ENCODE data around the gene TXNL4A.

Gene TXNL4A

DNA sequence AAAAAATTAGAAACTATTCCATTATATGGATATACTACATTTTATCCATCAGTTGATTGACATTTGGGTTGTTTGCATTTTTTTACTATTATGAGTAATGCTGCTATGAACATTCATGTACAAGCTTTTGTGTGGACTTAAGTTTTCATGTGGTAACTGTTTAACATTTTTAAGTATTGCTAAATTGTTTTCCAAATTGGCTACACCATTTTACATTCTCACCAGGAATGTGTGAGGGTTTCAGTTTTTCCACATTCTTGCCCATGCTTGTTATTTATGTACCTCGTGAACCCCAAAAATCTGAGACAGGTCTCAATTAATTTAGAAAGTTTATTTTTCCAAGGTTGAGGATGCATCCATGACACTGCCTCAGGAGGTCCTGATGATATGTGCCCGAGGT lies 3.1 kb upstream of the TXNL4A start:
- no peak for DNase-seq

DNA sequence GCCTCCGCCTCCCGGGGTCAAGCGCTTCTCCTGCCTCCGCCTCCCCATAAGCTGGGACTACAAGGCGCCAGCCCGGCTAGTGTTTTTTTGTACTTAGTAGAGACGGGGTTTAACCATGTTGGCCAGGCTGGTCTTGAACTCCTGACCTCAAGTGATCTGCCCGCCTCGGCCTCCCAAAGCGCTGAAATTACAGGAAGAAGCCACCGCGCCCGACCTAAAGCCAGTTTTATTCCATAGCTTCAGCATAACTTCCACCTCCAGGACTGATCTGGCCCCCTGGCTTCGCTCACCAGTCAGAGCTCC lies 783 bp upstream of the TXNL4A start:
- no peak for DNase-seq

GRCh38 chr18:79988071-79988450 lies 302 bp downstream of the TXNL4A start:
- DNase-seq: peak; percentile 15

- DNase-seq: no peak
Observed at GRCh38 chr18:79987566-79987965, 797 bp downstream of the TXNL4A start.

GRCh38 chr18:79986726-79987125 lies 1.6 kb downstream of the TXNL4A start:
- no peak for DNase-seq

GRCh38 chr18:79985172-79985571 lies 3.2 kb downstream of the TXNL4A start:
- DNase-seq: no peak

- no peak for DNase-seq
Observed at GRCh38 chr18:79983793-79984192, 4.6 kb downstream of the TXNL4A start.

DNA sequence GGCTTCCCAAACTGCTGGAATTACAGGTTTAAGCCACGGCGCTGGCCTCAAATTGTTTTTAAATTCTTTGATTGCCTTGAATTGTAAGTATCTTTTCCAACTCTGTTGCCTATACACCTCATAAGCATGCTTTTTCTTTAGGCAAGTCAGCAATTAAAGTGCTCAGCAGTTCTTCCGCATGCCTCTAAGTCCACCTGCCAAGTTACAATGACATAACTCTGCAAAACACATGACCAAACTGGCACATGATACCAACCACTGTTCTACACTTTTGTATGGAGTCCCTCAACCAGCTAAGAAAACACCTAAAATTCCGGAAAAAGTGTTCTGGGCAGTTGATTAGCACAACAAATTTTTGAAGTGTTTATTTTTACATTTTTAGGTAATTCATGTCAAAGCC lies 5.1 kb downstream of the TXNL4A start:
- DNase-seq: no peak

DNA sequence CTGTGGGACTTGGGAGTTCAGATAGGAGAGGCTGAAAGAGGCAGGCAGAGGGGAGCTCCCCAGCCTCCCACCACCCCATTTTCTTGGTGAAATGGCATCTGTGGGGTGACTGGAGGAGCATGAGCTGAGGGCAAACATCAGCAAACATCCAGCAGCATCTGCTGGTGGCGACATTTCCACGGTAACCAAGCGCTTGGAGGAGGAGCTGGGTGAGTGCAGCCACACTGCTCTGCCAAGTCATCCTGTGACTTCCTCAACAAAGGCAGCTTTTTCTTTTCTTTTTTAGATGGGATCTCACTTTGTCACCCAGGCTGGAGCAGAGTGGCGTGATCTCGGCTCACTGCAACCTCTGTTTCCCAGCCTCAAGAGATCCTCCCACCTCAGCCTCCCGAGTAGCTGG lies 5.6 kb downstream of the TXNL4A start:
- DNase-seq: no peak

GRCh38 chr18:79980585-79980984 lies 7.8 kb downstream of the TXNL4A start:
- DNase-seq: no peak

GRCh38 chr18:79979843-79980242 lies 8.5 kb downstream of the TXNL4A start:
- no peak for DNase-seq

GRCh38 chr18:79975985-79976680 lies 12.2 kb downstream of the TXNL4A start:
- DNase-seq: no peak

GRCh38 chr18:79975043-79975442 lies 13.3 kb downstream of the TXNL4A start:
- DNase-seq: no peak

GRCh38 chr18:79974025-79974654 lies 14.2 kb downstream of the TXNL4A start:
- DNase-seq: no peak

- no peak for DNase-seq
Observed at GRCh38 chr18:79973517-79973916, 14.8 kb downstream of the TXNL4A start.

- DNase-seq: no peak
Observed at GRCh38 chr18:79972720-79973119, 15.6 kb downstream of the TXNL4A start.

- DNase-seq: peak; percentile 31
Observed at GRCh38 chr18:79971986-79972385, 16.4 kb downstream of the TXNL4A start.

GRCh38 chr18:79971211-79971952 lies 17.0 kb downstream of the TXNL4A start:
- no peak for DNase-seq

DNA sequence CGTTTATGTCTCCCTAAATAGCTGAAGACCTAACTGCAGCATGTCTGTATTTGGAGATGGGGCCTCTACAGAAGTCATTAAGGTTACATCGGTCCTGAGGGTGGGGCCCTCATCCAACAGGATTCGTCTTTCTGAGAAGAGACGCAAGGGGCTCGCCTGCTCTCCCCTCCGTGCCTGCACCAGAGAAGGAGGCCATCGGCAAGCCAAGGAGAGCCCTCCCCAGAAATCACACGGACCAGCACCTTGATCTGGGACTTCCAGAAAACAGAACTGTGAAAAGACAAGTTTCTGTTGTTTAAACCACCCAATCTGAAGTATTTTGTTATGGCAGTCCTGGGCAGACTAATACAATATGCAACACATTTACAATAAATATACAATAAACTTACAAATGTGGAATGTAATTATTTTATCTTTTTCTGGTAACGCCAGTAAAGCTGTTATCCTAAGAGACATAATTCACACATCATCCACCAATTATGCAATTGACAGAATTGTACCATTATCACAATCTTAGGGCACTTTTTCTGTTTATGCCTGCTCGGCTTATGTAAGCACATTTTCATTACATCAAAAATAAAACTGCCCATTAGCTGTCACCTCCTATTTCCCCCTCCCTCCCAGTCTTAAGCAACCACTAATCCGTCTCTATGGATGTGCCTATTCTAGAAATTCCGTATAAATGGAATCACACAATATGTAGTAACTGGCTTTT lies 17.8 kb downstream of the TXNL4A start:
- DNase-seq: no peak

- peak; percentile 40 for DNase-seq
Observed at GRCh38 chr18:79965119-79965902, 23.1 kb downstream of the TXNL4A start.

- DNase-seq: peak; percentile 29
Observed at GRCh38 chr18:79964330-79965118, 23.8 kb downstream of the TXNL4A start, which contains the start of gene HSBP1L1. Gene HSBP1L1 (plus strand): TSS chr18:79964643. CDS start chr18:79964736, 93 bp downstream.

All from NCI-H526 treated with DMSO at 0.1 percent for 48 hours (cell line).